AG09319 (cell line): ENCODE results near the gene BTBD9.

Source experiments
- DNase-seq: peaks from one replicate; pipeline ENCODE4 v3.0.0-alpha.2; 2010; ENCODE audit warnings: low read depth; ENCODE audit errors: extremely low read depth
- TF ChIP-seq, protein P1 (sequence below): IDR thresholded peaks from 2 replicates; pipeline ENCODE4 v1.5.1; 2011; ENCODE audit warnings: low read depth, mild to moderate bottlenecking, inconsistent platforms, low read length, moderate library complexity

The BTBD9 gene

DNA sequence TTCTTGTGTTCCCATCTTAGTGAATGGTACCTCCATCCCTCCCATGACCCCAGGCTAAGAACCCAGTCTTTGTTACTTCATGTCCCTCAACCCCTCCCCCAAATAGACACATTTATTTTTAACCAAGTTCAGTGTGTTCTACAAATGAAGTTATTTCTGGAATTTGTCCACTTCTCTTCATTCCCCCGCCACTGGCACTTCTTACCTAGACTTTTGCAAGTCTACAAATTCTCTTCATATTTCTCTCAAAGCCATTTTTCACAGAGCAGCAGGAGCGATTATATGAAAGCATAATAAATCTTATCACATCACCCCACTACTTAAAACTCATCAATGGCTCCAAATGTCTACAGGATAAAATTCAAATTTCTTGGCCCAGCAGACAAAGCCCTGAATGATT, 131.4 kb downstream of the BTBD9 start:
- TF ChIP-seq, protein P1, sequence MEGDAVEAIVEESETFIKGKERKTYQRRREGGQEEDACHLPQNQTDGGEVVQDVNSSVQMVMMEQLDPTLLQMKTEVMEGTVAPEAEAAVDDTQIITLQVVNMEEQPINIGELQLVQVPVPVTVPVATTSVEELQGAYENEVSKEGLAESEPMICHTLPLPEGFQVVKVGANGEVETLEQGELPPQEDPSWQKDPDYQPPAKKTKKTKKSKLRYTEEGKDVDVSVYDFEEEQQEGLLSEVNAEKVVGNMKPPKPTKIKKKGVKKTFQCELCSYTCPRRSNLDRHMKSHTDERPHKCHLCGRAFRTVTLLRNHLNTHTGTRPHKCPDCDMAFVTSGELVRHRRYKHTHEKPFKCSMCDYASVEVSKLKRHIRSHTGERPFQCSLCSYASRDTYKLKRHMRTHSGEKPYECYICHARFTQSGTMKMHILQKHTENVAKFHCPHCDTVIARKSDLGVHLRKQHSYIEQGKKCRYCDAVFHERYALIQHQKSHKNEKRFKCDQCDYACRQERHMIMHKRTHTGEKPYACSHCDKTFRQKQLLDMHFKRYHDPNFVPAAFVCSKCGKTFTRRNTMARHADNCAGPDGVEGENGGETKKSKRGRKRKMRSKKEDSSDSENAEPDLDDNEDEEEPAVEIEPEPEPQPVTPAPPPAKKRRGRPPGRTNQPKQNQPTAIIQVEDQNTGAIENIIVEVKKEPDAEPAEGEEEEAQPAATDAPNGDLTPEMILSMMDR, result no peak
- DNase-seq, result no peak

DNA sequence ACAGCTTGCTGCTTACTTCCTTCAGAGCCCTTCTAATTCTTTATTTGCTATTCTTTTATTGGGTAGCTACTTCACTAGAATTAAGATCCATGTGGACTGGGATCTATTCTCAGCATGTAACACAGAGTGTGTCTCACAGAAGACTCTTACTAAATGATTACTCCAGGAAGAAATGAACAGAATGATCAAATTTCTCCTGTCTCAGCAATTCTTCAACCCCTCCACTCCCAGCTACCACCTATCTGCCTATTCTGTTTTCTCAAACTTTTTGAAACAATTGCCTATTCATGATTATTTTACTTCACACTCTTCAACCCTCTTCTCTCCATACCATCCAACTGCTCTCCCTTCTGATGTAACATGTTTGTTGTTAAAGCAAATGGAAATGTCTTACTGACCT, 132.6 kb downstream of the BTBD9 start:
- TF ChIP-seq, protein P1, result no peak
- no peak for DNase-seq

DNA sequence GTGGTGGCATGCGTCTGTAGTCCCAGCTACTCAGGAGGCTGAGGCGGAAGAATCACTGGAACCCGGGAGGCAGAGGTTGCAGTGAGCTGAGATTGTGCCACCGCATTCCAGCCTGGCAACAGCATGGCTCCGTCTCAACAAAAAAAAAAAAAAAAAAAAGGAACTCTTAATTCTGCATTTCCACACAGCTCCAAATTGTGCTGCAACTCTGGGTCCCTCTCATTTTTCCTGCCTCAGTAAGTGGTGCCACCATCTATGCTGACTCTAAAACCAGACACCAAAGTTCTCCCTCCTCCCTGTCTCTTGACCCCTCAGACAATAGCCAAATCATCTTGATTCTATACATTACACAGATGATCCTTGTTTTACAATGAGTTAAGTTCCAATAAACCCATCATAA, 133.9 kb downstream of the BTBD9 start:
- no peak for DNase-seq
- TF ChIP-seq, protein P1, result no peak

DNA sequence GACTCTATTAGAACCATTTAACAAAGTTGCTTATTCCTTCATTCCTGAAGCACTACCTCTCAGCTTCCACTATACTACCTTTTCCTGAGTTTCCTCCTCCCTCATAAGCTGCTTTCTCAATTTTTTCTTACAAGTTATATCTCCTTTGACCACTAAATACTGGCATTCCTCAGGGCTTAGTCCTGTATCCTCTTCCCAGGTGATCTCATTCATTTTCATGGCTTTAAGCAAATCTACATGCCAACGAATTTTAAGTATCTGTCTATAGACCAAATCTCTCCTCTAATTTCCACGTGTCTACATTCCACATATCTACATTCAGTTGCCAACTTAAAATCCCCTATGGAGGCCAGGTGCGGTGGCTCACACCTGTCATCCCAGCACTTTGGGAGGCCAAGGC, 134.7 kb downstream of the BTBD9 start:
- TF ChIP-seq, protein P1, result no peak
- no peak for DNase-seq

DNA sequence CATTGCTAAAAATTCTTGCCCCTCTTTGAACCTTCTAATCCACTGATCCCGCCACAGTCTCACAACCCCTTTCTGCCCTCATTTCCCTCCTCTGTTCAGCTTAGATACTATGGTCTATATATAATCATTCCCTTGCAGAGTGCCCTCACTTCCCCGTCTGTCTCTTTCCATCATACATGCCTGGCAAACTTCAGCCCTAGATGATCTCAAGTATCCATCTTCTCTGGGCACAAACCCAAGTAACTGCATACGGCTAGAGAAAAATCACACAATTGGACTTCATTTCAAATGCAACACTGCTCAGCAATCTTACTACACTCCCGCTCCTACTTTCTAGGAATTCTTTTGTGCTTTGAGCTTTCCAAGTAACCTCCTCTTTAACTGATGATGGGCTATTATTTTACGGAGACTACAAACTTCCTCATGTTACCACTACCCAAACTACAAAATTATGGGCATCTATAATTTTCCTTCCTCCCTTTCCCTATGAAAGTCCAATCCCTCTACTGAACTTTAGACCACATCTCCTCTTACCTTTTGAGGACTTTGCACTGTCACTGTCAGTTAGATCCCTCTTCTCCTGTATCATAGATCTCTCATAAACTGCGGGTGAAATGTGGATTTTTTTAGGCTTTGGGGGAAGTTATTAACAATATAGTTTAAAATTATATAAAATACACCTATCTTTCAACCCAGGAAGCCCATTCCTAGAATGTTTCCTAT, 135.6 kb downstream of the BTBD9 start:
- TF ChIP-seq, protein P1, result no peak
- DNase-seq, result no peak

DNA sequence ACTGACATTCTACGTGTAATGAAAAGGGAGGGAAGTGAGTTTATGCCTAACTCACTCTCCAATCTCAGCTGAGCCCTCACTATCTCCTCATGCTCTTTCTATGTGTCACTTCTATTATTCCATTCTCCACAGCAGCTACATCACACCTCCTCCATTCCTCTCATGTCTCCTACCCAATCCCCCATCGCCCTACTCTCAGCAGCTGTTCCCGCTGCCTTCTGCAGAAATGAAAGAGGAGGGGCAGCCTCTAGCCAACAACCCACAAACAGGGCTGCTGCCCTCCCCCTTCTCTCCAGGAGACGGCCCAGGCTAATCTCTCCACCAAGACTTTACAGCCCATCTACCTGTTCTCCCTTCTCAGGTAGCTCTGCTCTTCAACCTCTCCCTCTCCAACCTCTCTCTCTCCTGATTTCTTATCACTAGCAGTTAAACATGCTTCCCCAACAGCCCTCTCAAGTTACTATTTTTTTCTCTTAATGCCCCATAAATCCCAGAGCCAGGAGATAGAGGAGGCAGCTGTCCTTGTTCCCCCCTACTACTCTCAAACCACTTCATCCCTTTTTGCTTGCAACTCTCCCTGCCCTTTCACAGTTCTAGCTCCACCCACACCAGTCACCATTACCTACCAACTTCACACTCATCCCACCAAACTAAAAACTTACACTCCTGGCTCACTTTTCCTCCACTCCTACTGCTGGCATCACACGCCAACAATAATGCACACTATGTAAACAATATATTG, 136.5 kb downstream of the BTBD9 start:
- DNase-seq, result no peak
- TF ChIP-seq, protein P1, result no peak

DNA sequence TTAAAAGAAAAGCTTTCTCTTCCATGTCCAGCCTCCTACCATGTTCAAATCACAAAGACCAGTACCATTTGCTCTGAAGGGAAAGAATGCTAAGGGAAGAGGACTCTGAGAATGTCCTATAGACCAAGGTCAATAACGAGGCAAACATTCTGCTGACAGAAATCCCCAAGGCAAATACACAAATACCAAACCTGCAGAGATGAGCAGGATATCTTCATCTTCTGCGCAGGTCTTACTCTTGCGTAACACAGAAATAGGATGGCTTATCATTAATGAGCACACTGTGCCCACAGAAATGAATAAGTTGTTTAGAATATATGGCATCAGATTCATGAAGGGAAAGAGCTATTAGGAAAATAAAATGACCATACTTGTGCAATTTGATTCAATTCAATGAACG, 137.3 kb downstream of the BTBD9 start:
- TF ChIP-seq, protein P1, result no peak
- no peak for DNase-seq
